ENCODE results near the gene RAB31. TPM values are rescaled to one million over a fixed set of nuclear protein-coding genes. Genes with fewer than 3 reads are reported as not detected.

RAB31 gene
- total and polyA plus RNA-seq, 2 of the 13 experiments (the other 11 are each of a cell fraction or from before 2014, with no cell fraction given): 1.1 to 1.7 TPM

DNA sequence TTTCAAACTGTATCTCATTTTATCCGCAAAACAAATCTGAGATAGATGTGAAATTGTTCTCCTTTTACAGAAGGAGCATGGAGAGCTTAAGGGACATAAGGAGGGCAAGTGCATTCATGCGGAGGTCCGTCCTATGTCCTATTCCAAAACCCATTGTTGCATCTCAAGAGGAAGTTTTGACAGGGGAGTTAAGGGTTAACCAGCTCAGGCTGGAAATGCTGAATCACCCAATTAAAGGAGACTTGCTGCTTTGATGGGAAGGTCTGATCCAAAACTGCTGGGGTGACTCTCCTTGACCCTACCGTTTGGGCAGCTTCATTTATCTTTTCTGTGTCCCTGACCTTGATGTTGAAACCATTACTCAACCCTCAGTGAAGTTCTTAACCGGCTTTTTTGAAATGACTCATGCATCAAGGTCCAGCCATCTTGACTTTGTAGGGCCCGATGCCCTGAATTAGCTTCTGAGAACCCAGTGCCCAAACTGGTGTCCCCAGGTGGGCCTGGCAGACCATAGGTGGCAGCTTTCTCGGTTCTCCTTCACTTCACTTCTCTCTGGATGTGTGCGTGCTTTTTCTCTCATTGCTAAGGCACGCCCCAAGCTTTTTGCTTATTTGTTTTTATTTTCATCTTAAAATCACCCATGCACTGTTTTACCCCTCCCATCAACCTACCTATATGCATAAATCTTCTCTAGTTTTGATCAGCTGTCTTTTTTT lies 161.8 kb downstream of the RAB31 start (continued):
- TF ChIP-seq, protein P1, sequence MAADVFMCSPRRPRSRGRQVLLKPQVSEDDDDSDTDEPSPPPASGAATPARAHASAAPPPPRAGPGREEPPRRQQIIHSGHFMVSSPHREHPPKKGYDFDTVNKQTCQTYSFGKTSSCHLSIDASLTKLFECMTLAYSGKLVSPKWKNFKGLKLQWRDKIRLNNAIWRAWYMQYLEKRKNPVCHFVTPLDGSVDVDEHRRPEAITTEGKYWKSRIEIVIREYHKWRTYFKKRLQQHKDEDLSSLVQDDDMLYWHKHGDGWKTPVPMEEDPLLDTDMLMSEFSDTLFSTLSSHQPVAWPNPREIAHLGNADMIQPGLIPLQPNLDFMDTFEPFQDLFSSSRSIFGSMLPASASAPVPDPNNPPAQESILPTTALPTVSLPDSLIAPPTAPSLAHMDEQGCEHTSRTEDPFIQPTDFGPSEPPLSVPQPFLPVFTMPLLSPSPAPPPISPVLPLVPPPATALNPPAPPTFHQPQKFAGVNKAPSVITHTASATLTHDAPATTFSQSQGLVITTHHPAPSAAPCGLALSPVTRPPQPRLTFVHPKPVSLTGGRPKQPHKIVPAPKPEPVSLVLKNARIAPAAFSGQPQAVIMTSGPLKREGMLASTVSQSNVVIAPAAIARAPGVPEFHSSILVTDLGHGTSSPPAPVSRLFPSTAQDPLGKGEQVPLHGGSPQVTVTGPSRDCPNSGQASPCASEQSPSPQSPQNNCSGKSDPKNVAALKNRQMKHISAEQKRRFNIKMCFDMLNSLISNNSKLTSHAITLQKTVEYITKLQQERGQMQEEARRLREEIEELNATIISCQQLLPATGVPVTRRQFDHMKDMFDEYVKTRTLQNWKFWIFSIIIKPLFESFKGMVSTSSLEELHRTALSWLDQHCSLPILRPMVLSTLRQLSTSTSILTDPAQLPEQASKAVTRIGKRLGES (CRISPR knock-in tag; IDR thresholded peaks at IDR 0.05; ENCODE audit: borderline replicate concordance): no peak
- TF ChIP-seq EED (CRISPR knock-in tag; IDR thresholded peaks at IDR 0.05) (no peak), HNF4A (CRISPR knock-in tag; IDR thresholded peaks at IDR 0.05) (peak; percentile 78), ZSCAN25 (CRISPR knock-in tag; IDR thresholded peaks at IDR 0.05) (no peak), HDAC6 (IDR thresholded peaks at IDR 0.05; ENCODE audit: low read depth, low read length) (no peak), ZNF572 (CRISPR knock-in tag; IDR thresholded peaks at IDR 0.05) (no peak), GFI1 (CRISPR knock-in tag; IDR thresholded peaks at IDR 0.05; ENCODE audit: borderline replicate concordance) (peak; percentile 93), ZMYM4 (CRISPR knock-in tag; IDR thresholded peaks at IDR 0.05) (peak; percentile 66), ATM (IDR thresholded peaks at IDR 0.05; ENCODE audit: borderline replicate concordance) (no peak), RAD21 (CRISPR knock-in tag; IDR thresholded peaks at IDR 0.05) (0 out of 2 replicates have a peak, but pooled peaks have one; percentile 16), AGO2 (optimal IDR thresholded peaks at IDR 0.05; ENCODE audit: low read depth, low read length) (no peak), ZFX (CRISPR knock-in tag; IDR thresholded peaks at IDR 0.05; ENCODE audit: low read depth) (no peak), KLF15 (CRISPR knock-in tag; IDR thresholded peaks at IDR 0.05; ENCODE audit: borderline replicate concordance) (no peak), BRD4 (CRISPR knock-in tag; IDR thresholded peaks at IDR 0.05) (no peak), PCBP1 (IDR thresholded peaks at IDR 0.05; ENCODE audit: borderline replicate concordance, low read depth, low read length) (no peak), SMAD3 (CRISPR knock-in tag; IDR thresholded peaks at IDR 0.05) (peak; percentile 72), CEBPB (IDR thresholded peaks at IDR 0.05; ENCODE audit: borderline replicate concordance, low read depth, low read length) (peak; percentile 88)
- TF ChIP-seq, protein P2, sequence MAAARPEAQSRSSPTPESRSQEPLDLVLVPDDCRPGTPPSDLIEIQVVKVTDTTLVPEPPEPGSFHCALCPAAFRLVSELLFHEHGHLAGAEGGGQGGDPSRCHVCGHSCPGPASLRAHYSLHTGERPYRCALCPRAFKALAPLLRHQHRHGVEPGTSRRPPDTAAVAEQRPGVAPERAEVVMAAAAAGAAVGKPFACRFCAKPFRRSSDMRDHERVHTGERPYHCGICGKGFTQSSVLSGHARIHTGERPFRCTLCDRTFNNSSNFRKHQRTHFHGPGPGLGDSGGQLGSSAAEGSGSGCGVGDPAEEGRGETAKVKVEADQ (CRISPR knock-in tag; IDR thresholded peaks at IDR 0.05; ENCODE audit: borderline replicate concordance): no peak
- TF ChIP-seq, protein P3, sequence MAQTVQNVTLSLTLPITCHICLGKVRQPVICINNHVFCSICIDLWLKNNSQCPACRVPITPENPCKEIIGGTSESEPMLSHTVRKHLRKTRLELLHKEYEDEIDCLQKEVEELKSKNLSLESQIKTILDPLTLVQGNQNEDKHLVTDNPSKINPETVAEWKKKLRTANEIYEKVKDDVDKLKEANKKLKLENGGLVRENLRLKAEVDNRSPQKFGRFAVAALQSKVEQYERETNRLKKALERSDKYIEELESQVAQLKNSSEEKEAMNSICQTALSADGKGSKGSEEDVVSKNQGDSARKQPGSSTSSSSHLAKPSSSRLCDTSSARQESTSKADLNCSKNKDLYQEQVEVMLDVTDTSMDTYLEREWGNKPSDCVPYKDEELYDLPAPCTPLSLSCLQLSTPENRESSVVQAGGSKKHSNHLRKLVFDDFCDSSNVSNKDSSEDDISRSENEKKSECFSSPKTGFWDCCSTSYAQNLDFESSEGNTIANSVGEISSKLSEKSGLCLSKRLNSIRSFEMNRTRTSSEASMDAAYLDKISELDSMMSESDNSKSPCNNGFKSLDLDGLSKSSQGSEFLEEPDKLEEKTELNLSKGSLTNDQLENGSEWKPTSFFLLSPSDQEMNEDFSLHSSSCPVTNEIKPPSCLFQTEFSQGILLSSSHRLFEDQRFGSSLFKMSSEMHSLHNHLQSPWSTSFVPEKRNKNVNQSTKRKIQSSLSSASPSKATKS (CRISPR knock-in tag; IDR thresholded peaks at IDR 0.05): no peak
- TF ChIP-seq, protein P4, sequence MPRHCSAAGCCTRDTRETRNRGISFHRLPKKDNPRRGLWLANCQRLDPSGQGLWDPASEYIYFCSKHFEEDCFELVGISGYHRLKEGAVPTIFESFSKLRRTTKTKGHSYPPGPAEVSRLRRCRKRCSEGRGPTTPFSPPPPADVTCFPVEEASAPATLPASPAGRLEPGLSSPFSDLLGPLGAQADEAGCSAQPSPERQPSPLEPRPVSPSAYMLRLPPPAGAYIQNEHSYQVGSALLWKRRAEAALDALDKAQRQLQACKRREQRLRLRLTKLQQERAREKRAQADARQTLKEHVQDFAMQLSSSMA (CRISPR knock-in tag; IDR thresholded peaks at IDR 0.05): no peak
- TF ChIP-seq, protein P5, sequence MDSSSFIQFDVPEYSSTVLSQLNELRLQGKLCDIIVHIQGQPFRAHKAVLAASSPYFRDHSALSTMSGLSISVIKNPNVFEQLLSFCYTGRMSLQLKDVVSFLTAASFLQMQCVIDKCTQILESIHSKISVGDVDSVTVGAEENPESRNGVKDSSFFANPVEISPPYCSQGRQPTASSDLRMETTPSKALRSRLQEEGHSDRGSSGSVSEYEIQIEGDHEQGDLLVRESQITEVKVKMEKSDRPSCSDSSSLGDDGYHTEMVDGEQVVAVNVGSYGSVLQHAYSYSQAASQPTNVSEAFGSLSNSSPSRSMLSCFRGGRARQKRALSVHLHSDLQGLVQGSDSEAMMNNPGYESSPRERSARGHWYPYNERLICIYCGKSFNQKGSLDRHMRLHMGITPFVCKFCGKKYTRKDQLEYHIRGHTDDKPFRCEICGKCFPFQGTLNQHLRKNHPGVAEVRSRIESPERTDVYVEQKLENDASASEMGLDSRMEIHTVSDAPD (CRISPR knock-in tag; IDR thresholded peaks at IDR 0.05): no peak
